ENCODE results near the gene ATF3. TPM values are rescaled to one million over a fixed set of nuclear protein-coding genes. Genes with fewer than 3 reads are reported as not detected.

Gene ATF3
- total RNA-seq, 4 donors from 2014 or later, result 12.3 to 19.2 (median 13.7) TPM

- TF ChIP-seq CTCF (IDR thresholded peaks at IDR 0.05), result no peak
- TF ChIP-seq EP300 (IDR thresholded peaks at IDR 0.05), result no peak
- no peak for TF ChIP-seq POLR2A (IDR thresholded peaks at IDR 0.05)
- peaks cover 0 to 39% (median 20%) of the 10 kb centered on the region in 4 donors for H3K4me1 ChIP-seq
- DNase-seq (ENCODE audit: low spot score in 2 of 2), result no peak
Observed at GRCh38 chr1:212605441-212606394, 2.8 kb upstream of the ATF3 start.

GRCh38 chr1:212606395-212607205, 2.0 kb upstream of the ATF3 start:
- Histone ChIP-seq H3K4me3 (peak overlapping the region; percentile 58 to 89 (median 74)), H3K4me1 (peaks cover 0 to 46% (median 22%) of the 10 kb centered on the region in 4 donors), H3K36me3 (no peaks in the 10 kb centered on the region), H3K9me3 (no peaks in the 10 kb centered on the region), H3K27me3 (peaks cover 0 to 14% of the 10 kb centered on the region in 2 donors), H3K27ac (peak overlapping the region; percentile 85 to 100 (median 96))
- TF ChIP-seq EP300 (IDR thresholded peaks at IDR 0.05) (peak in 1 of 2 donors; percentile 75), CTCF (IDR thresholded peaks at IDR 0.05) (peak in 2 of 5 experiments; percentile 32 to 45), POLR2A (IDR thresholded peaks at IDR 0.05) (peak in 1 of 2 donors; percentile 28)
- WGBS, 2 donors, result 1 to 5% methylated on average over 20 to 49 of the region's 49 CpGs
- peak; percentile 21 to 23 for DNase-seq (ENCODE audit: low spot score in 2 of 2)

More at GRCh38 chr1:212605441-212606394, 2.8 kb upstream of the ATF3 start:
- Histone ChIP-seq H3K4me3 (no peak overlapping the region), H3K36me3 (no peaks in the 10 kb centered on the region), H3K27ac (peak overlapping the region; percentile 9 to 100 (median 88)), H3K27me3 (peaks cover 0 to 17% of the 10 kb centered on the region in 2 donors), H3K9me3 (no peaks in the 10 kb centered on the region)
- 5% methylated on average over 9 of the region's 9 CpGs for WGBS, 2 donors

- Histone ChIP-seq H3K27me3 (peaks cover 0 to 7% of the 10 kb centered on the region in 2 donors), H3K4me3 (peak overlapping the region; percentile 58 to 89 (median 74)), H3K4me1 (peaks cover 0 to 53% (median 25%) of the 10 kb centered on the region in 4 donors), H3K27ac (peak overlapping the region; percentile 85 to 100 (median 96)), H3K9me3 (no peaks in the 10 kb centered on the region), H3K36me3 (no peaks in the 10 kb centered on the region)
- no peak for TF ChIP-seq POLR2A (IDR thresholded peaks at IDR 0.05)
- DNase-seq (ENCODE audit: low spot score in 2 of 2), result peak in 1 of 2 donors; percentile 38
- 1% methylated on average over 24 to 34 of the region's 34 CpGs for WGBS, 2 donors
Observed at GRCh38 chr1:212607206-212607912, 1.2 kb upstream of the ATF3 start.

- H3K4me3 ChIP-seq, result peak overlapping the region; percentile 58 to 89 (median 74)
- peaks cover 0 to 5% of the 10 kb centered on the region in 2 donors for H3K27me3 ChIP-seq
- DNase-seq (ENCODE audit: low spot score in 2 of 2), result no peak
- H3K9me3 ChIP-seq, result no peaks in the 10 kb centered on the region
- TF ChIP-seq EP300 (IDR thresholded peaks at IDR 0.05) (no peak), POLR2A (IDR thresholded peaks at IDR 0.05) (no peak), CTCF (IDR thresholded peaks at IDR 0.05) (no peak)
- peaks cover 0 to 57% (median 25%) of the 10 kb centered on the region in 4 donors for H3K4me1 ChIP-seq
- no peaks in the 10 kb centered on the region for H3K36me3 ChIP-seq
- 0 to 1% methylated on average over 21 to 31 of the region's 39 CpGs for WGBS, 2 donors
- H3K27ac ChIP-seq, result peak overlapping the region; percentile 85 to 100 (median 96)
Observed at GRCh38 chr1:212607913-212608391, 609 bp upstream of the ATF3 start.
